Left cardiac atrium (tissue), 4 donors: Measurements from ENCODE around the gene NEB. TPM values are rescaled to one million over a fixed set of nuclear protein-coding genes. Genes with fewer than 3 reads are reported as not detected.
"Not testable (repeated sequence)": the region's sequence is repeated elsewhere in the genome, so short reads cannot be mapped to it uniquely, and the experiment has no call there.

ENCODE experiments used
- ATAC-seq, 2 donors: fragments of 200-7000 bp; cut with Tn5 transposase; one replicate each; pipeline ENCODE4 v1.9.1; 2020; ENCODE audit warnings: mild to moderate bottlenecking in 2 of 2, moderate library complexity in 2 of 2
- DNase-seq: peaks from one replicate; pipeline ENCODE4 v3.0.0-alpha.2; 2020
- intact Hi-C, 2 donors: fragments of 100-400 bp; cut with DNase I; formaldehyde crosslinking; loops; one replicate each; pipeline versions ENCODE4 v1.14.1 to v1.15.1; 2022 to 2023
- total RNA-seq, 2 donors: library from RNA; stranded (reverse); fragmentation: NEBNext Ultra II Directional; extraction: Animal tissue kit (Norgen Biotek cat#: 25700); gene quantifications; one replicate each; pipeline ENCODE4 v1.2.1, GENCODE V29; 2021
- donor health status: DM: no; HTN: yes; CAD: no.
- donor health status: DM: no; HTN: yes; CAD: no; lungs with severe emphysema.
- donor health status: DM: yes; HTN: yes; CAD: no.
- donor health status: Dilated cardiomyopathy.

Gene NEB
- total RNA-seq, 2 donors from 2014 or later: 24.7 to 30.5 TPM

GRCh38 chr2:151581300-151581699 lies 153.0 kb downstream of the NEB start:
- intact Hi-C loops, DNase-seq, ATAC-seq: not testable (repeated sequence)

DNA sequence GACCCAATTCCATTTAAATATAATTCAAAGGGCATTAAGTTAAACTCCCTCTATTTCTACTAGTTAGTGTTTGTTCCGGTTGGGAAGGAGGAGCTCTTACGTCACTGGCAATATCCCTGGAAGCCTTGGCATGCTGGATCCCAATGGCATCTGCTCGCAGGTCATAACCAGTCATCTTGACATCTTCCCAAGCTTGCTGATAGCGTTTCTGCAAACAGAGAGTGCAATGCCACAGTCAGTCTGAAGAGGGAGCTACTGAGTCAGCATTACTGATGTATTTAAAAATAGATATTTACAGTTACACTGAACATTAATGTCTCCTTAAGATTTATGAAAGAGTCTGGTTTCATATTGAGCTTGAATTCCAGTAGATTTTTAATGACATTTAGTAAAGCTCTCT lies 153.6 kb downstream of the NEB start:
- DNase-seq, intact Hi-C loops: not testable (repeated sequence)
- ATAC-seq: peak; percentile 41 to 43

DNA sequence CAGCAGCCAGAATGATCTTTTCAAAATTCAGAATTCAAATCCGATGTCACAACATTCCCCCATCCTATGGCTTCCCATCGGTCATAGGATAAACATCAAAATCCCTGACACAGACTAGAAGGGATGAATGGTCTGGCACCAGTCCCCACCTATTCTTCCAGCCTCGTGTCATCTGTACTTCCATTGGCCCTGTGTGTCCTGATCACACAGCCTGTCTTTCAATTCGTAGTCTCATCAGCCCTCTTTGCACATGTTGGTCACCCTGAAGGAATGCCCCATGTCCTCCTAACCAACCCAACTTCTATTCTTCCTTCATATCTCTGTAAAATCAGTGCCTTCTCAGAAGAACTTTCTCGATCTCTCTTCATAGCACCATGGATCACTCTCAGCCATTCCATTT lies 157.2 kb downstream of the NEB start:
- intact Hi-C loops: no loop called here
- ATAC-seq: no peak
- DNase-seq: no peak

GRCh38 chr2:151576080-151576479 lies 158.2 kb downstream of the NEB start:
- no peak for DNase-seq
- no peak for ATAC-seq
- intact Hi-C loops: no loop called here

GRCh38 chr2:151575338-151575737 lies 158.9 kb downstream of the NEB start:
- intact Hi-C loops: no loop called here
- no peak for ATAC-seq
- no peak for DNase-seq

- DNase-seq: peak; percentile 27
- intact Hi-C loops: no loop called here
- ATAC-seq: peak; percentile 84
Observed at GRCh38 chr2:151570191-151570590, 164.1 kb downstream of the NEB start.

- ATAC-seq: peak in 1 of 2 donors; percentile 25
- intact Hi-C loops: no loop called here
- peak; percentile 23 for DNase-seq
Observed at GRCh38 chr2:151569167-151569566, 165.1 kb downstream of the NEB start.

DNA sequence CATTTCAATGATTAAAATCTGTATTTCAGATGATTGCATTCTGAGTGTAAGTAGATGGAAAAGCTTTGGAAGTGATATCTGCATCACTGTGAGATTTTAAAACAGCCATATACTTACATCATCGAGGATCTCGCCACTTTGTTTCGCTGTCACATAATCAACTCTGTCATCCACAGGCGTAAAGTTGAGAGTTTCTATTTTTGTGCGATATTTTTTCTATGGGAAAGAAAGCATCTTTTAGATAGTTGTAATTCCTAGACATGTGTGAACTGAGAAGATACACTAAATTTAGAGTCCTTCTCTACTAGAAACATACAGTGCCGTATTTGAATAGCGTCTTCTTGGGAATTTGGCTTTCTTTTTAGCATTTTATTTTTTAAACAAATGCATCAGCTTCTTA lies 165.8 kb downstream of the NEB start:
- no peak for ATAC-seq
- DNase-seq: no peak
- intact Hi-C loops: no loop called here

DNA sequence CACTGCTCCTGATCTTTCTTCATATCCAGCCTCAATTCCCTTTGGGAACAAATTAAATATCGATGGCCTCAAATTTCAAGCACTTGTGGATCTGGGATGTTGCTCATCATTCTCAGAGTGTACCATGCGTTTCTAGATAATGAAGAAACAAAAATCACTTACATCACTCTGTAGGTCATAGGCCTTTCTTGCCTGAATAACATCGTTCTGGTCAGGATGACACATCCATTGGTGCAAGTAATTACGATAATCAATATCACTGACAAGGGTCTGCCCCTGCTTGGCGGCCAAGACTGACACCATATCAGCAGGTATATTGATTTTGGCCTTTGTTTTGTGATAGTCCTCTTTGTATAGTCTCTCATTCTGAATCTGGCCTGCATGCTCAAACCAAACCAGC lies 167.3 kb downstream of the NEB start:
- intact Hi-C loops: no loop called here
- DNase-seq (no peak), ATAC-seq (no peak)

DNA sequence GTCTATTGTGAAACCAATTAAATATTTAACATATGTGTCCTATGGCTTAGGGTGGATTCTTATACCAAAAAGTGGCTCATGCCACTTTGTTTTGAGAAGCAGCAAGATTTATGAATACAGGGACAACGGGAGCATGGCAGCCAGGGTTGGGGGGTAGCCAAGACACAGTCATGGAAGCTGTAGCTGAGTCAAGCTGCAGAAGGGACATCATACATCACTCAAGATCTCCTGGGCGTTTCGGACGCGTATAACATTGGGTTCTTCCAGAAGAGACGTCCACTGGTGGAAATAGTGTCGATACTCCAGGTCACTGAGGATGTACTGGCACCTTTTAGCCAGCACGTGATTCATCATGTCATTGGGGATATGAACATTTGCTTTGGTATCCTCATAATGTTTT lies 171.9 kb downstream of the NEB start:
- DNase-seq (no peak), ATAC-seq (no peak)
- intact Hi-C loops: no loop called here

DNA sequence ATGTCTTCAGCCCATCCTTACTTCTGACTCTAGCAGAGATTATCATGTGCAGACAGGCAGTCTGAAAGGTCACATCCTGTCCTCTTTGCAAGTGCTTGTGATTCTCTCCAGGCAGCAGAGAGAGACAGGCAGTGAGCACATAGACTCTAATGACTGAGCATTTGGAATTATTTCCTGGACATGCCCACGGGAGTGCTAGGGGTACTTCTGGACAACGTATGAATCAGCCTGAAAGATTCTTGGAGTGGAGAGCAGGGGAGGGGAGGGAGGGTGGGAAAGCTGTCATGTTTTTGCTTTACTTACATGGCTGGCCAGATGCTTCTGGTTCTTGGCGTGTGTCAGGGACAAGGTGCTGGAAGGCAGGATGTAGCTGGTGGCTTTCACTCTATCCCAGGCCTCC lies 174.0 kb downstream of the NEB start:
- intact Hi-C loops: no loop called here
- DNase-seq (peak; percentile 31), ATAC-seq (peak; percentile 98)

DNA sequence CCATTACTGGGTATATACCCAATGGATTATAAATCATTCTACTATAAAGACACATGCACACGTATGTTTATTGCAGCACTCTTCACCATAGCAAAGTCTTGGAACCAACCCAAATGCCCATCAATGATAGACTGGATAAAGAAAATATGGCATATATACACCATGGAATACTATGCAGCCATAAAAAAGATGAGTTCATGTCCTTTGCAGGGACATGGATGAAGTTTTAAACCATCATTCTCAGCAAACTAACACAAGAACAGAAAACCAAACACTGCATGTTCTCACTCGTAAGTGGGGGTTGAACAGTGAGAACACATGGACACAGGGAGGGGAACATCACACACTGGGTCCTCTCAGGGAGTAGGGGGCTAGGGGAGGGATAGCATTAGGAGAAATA lies 174.8 kb downstream of the NEB start:
- intact Hi-C loops, ATAC-seq, DNase-seq: not testable (repeated sequence)

- intact Hi-C loops, DNase-seq, ATAC-seq: not testable (repeated sequence)
Observed at GRCh38 chr2:151557883-151558282, 176.4 kb downstream of the NEB start.

DNA sequence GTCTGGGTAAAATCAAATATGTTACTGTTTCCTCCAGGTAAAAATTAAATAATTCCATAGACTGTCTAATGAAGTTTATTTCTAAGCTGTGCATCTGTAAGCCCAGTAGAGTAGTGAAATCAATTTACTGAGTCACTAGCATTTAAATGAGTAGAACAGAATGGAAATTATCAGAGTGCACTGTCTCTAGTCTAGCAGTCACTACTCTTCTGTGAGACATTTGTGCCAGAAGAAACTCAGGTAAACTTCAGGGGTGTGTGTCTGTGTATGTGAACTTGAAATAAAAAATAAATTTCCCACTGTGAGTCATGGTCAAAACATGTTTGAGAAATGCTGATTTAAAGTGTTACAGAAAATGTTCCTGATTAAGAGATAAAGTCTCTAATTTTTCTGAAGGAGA lies 178.2 kb downstream of the NEB start:
- ATAC-seq (no peak), DNase-seq (no peak)
- intact Hi-C loops: no loop called here

GRCh38 chr2:151552287-151552686 lies 182.0 kb downstream of the NEB start:
- no peak for DNase-seq
- intact Hi-C loops: no loop called here
- ATAC-seq: no peak

GRCh38 chr2:151551556-151551955 lies 182.7 kb downstream of the NEB start:
- no peak for DNase-seq
- no peak for ATAC-seq
- intact Hi-C loops: no loop called here

- intact Hi-C loops: no loop called here
- no peak for DNase-seq
- ATAC-seq: no peak
Observed at GRCh38 chr2:151549191-151549590, 185.1 kb downstream of the NEB start.

GRCh38 chr2:151544449-151544848 lies 189.8 kb downstream of the NEB start:
- intact Hi-C loops: no loop called here
- DNase-seq: no peak
- ATAC-seq: no peak

- intact Hi-C loops: no loop called here
- ATAC-seq: no peak
- no peak for DNase-seq
Observed at GRCh38 chr2:151543876-151544275, 190.4 kb downstream of the NEB start.

DNA sequence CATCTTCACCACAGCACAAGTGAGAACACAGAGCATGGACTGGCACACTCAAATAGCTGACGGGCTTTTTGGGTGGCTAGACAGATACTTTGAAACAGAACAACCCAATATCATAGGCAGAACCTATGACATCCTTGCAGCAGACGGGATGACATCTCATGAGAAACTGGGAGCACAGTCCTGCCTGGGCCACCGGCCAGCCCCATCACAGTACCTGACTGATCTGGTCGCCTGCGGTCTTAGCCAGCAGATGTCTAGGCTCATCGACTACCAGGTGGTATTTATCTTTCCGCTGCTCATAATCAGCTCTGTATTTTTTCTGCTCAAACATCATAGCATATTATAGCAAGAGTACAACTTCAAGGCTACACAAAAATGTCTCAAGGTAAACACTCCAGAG lies 200.3 kb downstream of the NEB start:
- DNase-seq (no peak), ATAC-seq (no peak)
- intact Hi-C loops: no loop called here

GRCh38 chr2:151533127-151533526 lies 201.1 kb downstream of the NEB start:
- intact Hi-C loops: no loop called here
- ATAC-seq: no peak

GRCh38 chr2:151526572-151527090 lies 207.6 kb downstream of the NEB start:
- no peak for DNase-seq
- intact Hi-C loops: no loop called here
- no peak for ATAC-seq

More at GRCh38 chr2:151533127-151533526, 201.1 kb downstream of the NEB start:
- no peak for DNase-seq
